HepG2 (cell line): Measurements from ENCODE around the gene BTD. TPM values are rescaled to one million over a fixed set of nuclear protein-coding genes. Genes with fewer than 3 reads are reported as not detected.

Source experiments
- ATAC-seq: fragments of 200-7000 bp; cut with Tn5 transposase; 3 replicates; pipeline ENCODE4 v1.9.1; 2020; ENCODE audit warnings: mild to moderate bottlenecking, moderate library complexity
- BruUV-seq: library from RNA; stranded (reverse); fragments of 400-500 nt; replicated peaks from 2 replicates; lab custom pipeline; 2021; lab: Mats Ljungman, UMichigan
- CTCF ChIA-PET: fragments of 300-600 bp; formaldehyde crosslinking; extraction: SDS; loops from one replicate; lab custom pipeline; 2021; ENCODE audit warnings: low total read pairs, inconsistent platforms, low intra/inter-chr PET ratio; lab: Yijun Ruan, JAX
- POLR2A ChIA-PET: fragments of 350-600 bp; sonication (Branson Sonifier 250); formaldehyde crosslinking; loops from one replicate; lab custom pipeline; 2020; ENCODE audit warnings: antibody characterized with exemption, inconsistent platforms; lab: Yijun Ruan, JAX
- DNase-seq: peaks from one replicate; pipeline ENCODE4 v3.0.0-alpha.2; 2015; ENCODE audit warnings: low spot score
- FAIRE-seq: peaks from 3 replicates; lab custom pipeline; 2011; peaks lifted over from hg19 to GRCh38; lab: Jason Lieb, UNC
- H2AFZ ChIP-seq: one replicate; pipeline ENCODE4 v1.6.1; 2011; ENCODE audit warnings: low read length, inconsistent platforms
- H3K27ac ChIP-seq: fragments of 300-600 bp; 3 replicates; pipeline ENCODE4 v1.8.0; 2011; ENCODE audit warnings: mixed run types, mild to moderate bottlenecking, mixed read lengths, low read length, inconsistent platforms; ENCODE audit not compliant: insufficient read depth; ENCODE audit errors: extremely low read length
- H3K27me3 ChIP-seq, 2 experiments: fragments of 200-600 bp in 1 of 2; 2 replicates in 1 of 2; 3 replicates in 1 of 2; pipeline versions ENCODE4 v1.6.0 to v1.8.0; 2011; ENCODE audit warnings: low read length in 2 of 2, mild to moderate bottlenecking in 2 of 2, moderate library complexity in 2 of 2, inconsistent platforms in 1 of 2; ENCODE audit not compliant: insufficient read depth in 2 of 2, control insufficient read depth in 1 of 2
- H3K36me3 ChIP-seq, 2 experiments: fragments of 200-600 bp in 1 of 2; replicated peaks in 1 of 2; 2 replicates in 1 of 2; 3 replicates in 1 of 2; pipeline versions ENCODE4 v1.5.1 to v1.8.0; 2011; ENCODE audit warnings: low read length in 2 of 2, inconsistent platforms in 1 of 2; ENCODE audit not compliant: insufficient read depth in 2 of 2, control insufficient read depth in 1 of 2
- H3K4me1 ChIP-seq: 2 replicates; pipeline ENCODE4 v1.5.1; 2012; ENCODE audit warnings: low read length, inconsistent platforms; ENCODE audit not compliant: insufficient read depth
- H3K4me2 ChIP-seq: 2 replicates; pipeline ENCODE4 v1.6.0; 2011; ENCODE audit warnings: low read depth, low read length, inconsistent platforms
- H3K4me3 ChIP-seq, 3 experiments: fragments of 200-600 bp in 1 of 3; sonication (generic), shearing (Covaris generic) in 1 of 3; replicated peaks in 1 of 3; 2 replicates each; pipeline ENCODE4 v1.5.1; 2011 to 2016; ENCODE audit warnings: low read length in 3 of 3, inconsistent platforms in 2 of 3, low read depth in 2 of 3, mild to moderate bottlenecking in 2 of 3, control low read depth in 1 of 3, mixed read lengths in 1 of 3; ENCODE audit not compliant: insufficient read depth in 1 of 3
- H3K79me2 ChIP-seq: one replicate; pipeline ENCODE4 v1.6.1; 2011; ENCODE audit warnings: low read length, inconsistent platforms; ENCODE audit not compliant: insufficient read depth
- H3K9ac ChIP-seq: 2 replicates; pipeline ENCODE4 v1.6.0; 2011; ENCODE audit warnings: mild to moderate bottlenecking, low read depth, low read length, inconsistent platforms; ENCODE audit not compliant: insufficient read depth
- H3K9me3 ChIP-seq: 2 replicates; pipeline ENCODE4 v1.5.1; 2012; ENCODE audit warnings: mild to moderate bottlenecking, low read length
- H4K20me1 ChIP-seq: 2 replicates; pipeline ENCODE4 v1.6.0; 2011; ENCODE audit warnings: inconsistent platforms, mild to moderate bottlenecking, low read length, moderate library complexity; ENCODE audit not compliant: insufficient read depth
- PHB2 ChIP-seq: fragments of 450-650 bp; IDR thresholded peaks from 2 replicates; pipeline ENCODE4 v1.6.1; 2018; ENCODE audit not compliant: partially characterized antibody
- ZFYVE20 ChIP-seq: sonication (generic); formaldehyde crosslinking; IDR thresholded peaks from 2 replicates; pipeline ENCODE4 v1.8.0; 2023; ENCODE audit warnings: low read depth, mild to moderate bottlenecking, moderate library complexity, missing genetic modification reagents, borderline replicate concordance
- in situ Hi-C: cut with HindIII; loops from 2 replicates; pipeline ENCODE4 v1.10.0; 2017; ENCODE audit warnings: low pct_unique_long_range_greater_than_20kb; ENCODE audit not compliant: extremely low pct_ligation_motif_present
- intact Hi-C: fragments of 100-400 bp; cut with micrococcal nuclease; formaldehyde crosslinking; loops from one replicate; pipeline ENCODE4 v1.10.0; 2022; ENCODE audit not compliant: unreplicated experiment
- polyA plus RNA-seq, 8 experiments: library from polyadenylated mRNA; depleted of rRNA in 3 of 8; stranded (reverse) in 7 of 8; unstranded in 1 of 8; fragments of >200 nt; fragmentation: Illumina TruSeq in 4 of 8; extraction: Trizol in 4 of 8; gene quantifications; 2 replicates each; pipeline versions ENCODE4 v1.2.1 to v1.2.3, GENCODE V29; 2011 to 2016; ENCODE audit warnings: low read depth in 4 of 8, missing spikeins in 1 of 8, mixed read lengths in 1 of 8; ENCODE audit not compliant: insufficient read depth in 1 of 8
- total RNA-seq, 5 experiments: library from RNA; depleted of rRNA; stranded (reverse); fragments of >200 nt; fragmentation: Illumina TruSeq; extraction: Trizol; gene quantifications; 2 replicates each; pipeline ENCODE4 v1.2.3, GENCODE V29; 2016; ENCODE audit warnings: low read depth in 1 of 5
- TF ChIP-seq, protein P1 (sequence below): IDR thresholded peaks from 2 replicates; pipeline ENCODE4 v1.6.1; 2012; ENCODE audit warnings: low read length, improper control_type of control experiment

The BTD gene
- total and polyA plus RNA-seq, 2 of the 13 experiments (the other 11 are each of a cell fraction or from before 2014, with no cell fraction given) = 15.7 to 35.5 TPM

GRCh38 chr3:15628967-15629366 lies 27.4 kb downstream of the BTD start:
- no peak overlapping the region for H2AFZ ChIP-seq
- no peaks in the 10 kb centered on the region for H3K36me3 ChIP-seq
- H3K4me2 ChIP-seq = no peak overlapping the region
- H3K79me2 ChIP-seq = no peaks in the 10 kb centered on the region
- no peaks in the 10 kb centered on the region for H3K9me3 ChIP-seq
- ATAC-seq = no peak
- H3K4me3 ChIP-seq = no peak overlapping the region
- intact Hi-C loops (no loop called here), in situ Hi-C loops (loop anchor here (25.0 kb wide), 1 partner anchor 608 kb away; no protein-coding TSS in a partner anchor)
- no peak overlapping the region for H3K9ac ChIP-seq
- H3K4me1 ChIP-seq = peaks cover 20% of the 10 kb centered on the region
- FAIRE-seq = no peak
- H4K20me1 ChIP-seq = no peaks in the 10 kb centered on the region
- no TSS peak for BruUV-seq
- ChIA-PET POLR2A (no interaction called here), CTCF (no interaction called here)
- H3K27me3 ChIP-seq = no peaks in the 10 kb centered on the region
- no peak overlapping the region for H3K27ac ChIP-seq
- no peak for DNase-seq
- TF ChIP-seq PHB2 = no peak
- TF ChIP-seq ZFYVE20 (CRISPR knock-in tag) = no peak
- TF ChIP-seq, protein P1, sequence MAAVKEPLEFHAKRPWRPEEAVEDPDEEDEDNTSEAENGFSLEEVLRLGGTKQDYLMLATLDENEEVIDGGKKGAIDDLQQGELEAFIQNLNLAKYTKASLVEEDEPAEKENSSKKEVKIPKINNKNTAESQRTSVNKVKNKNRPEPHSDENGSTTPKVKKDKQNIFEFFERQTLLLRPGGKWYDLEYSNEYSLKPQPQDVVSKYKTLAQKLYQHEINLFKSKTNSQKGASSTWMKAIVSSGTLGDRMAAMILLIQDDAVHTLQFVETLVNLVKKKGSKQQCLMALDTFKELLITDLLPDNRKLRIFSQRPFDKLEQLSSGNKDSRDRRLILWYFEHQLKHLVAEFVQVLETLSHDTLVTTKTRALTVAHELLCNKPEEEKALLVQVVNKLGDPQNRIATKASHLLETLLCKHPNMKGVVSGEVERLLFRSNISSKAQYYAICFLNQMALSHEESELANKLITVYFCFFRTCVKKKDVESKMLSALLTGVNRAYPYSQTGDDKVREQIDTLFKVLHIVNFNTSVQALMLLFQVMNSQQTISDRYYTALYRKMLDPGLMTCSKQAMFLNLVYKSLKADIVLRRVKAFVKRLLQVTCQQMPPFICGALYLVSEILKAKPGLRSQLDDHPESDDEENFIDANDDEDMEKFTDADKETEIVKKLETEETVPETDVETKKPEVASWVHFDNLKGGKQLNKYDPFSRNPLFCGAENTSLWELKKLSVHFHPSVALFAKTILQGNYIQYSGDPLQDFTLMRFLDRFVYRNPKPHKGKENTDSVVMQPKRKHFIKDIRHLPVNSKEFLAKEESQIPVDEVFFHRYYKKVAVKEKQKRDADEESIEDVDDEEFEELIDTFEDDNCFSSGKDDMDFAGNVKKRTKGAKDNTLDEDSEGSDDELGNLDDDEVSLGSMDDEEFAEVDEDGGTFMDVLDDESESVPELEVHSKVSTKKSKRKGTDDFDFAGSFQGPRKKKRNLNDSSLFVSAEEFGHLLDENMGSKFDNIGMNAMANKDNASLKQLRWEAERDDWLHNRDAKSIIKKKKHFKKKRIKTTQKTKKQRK = no peak
